H9 (cell line): ENCODE data around the gene MLNR. TPM values are rescaled to one million over a fixed set of nuclear protein-coding genes. Genes with fewer than 3 reads are reported as not detected.

Source experiments
- DNase-seq: peaks from one replicate; pipeline ENCODE4 v3.0.0-alpha.2; 2017
- H2AFZ ChIP-seq: one replicate; pipeline ENCODE4 v1.6.1; 2013; ENCODE audit warnings: mild to moderate bottlenecking, low read length, control low read depth, moderate library complexity
- H2AK5ac ChIP-seq: 2 replicates; pipeline ENCODE4 v1.6.1; 2013; ENCODE audit warnings: low read length, control low read depth, mixed read lengths; ENCODE audit not compliant: insufficient read length
- H2BK120ac ChIP-seq: one replicate; pipeline ENCODE4 v1.6.1; 2013; ENCODE audit warnings: low read depth, mild to moderate bottlenecking, low read length, control low read depth, inconsistent platforms; ENCODE audit not compliant: poor library complexity, severe bottlenecking
- H2BK12ac ChIP-seq: 2 replicates; pipeline ENCODE4 v1.6.1; 2013; ENCODE audit warnings: low read length, control low read depth, mixed read lengths, low read depth; ENCODE audit not compliant: insufficient read length
- H2BK15ac ChIP-seq: 2 replicates; pipeline ENCODE4 v1.6.1; 2013; ENCODE audit warnings: low read depth, low read length, control low read depth
- H2BK20ac ChIP-seq: one replicate; pipeline ENCODE4 v1.6.1; 2013; ENCODE audit warnings: low read depth, mild to moderate bottlenecking, low read length, control low read depth, inconsistent platforms; ENCODE audit not compliant: poor library complexity, severe bottlenecking
- H2BK5ac ChIP-seq: 2 replicates; pipeline ENCODE4 v1.6.1; 2013; ENCODE audit warnings: low read length, control low read depth, mixed read lengths; ENCODE audit not compliant: insufficient read length
- H3K14ac ChIP-seq: 2 replicates; pipeline ENCODE4 v1.6.1; 2013; ENCODE audit warnings: low read length, control low read depth; ENCODE audit not compliant: insufficient read depth
- H3K18ac ChIP-seq: 2 replicates; pipeline ENCODE4 v1.6.1; 2013; ENCODE audit warnings: low read depth, mild to moderate bottlenecking, mixed read lengths, low read length, control low read depth; ENCODE audit not compliant: insufficient read length
- H3K23ac ChIP-seq: 2 replicates; pipeline ENCODE4 v1.6.1; 2013; ENCODE audit warnings: low read length, control low read depth, mixed read lengths, low read depth; ENCODE audit not compliant: insufficient read length
- H3K23me2 ChIP-seq: 2 replicates; pipeline ENCODE4 v1.6.1; 2013; ENCODE audit warnings: low read depth, mild to moderate bottlenecking, mixed read lengths, low read length, control low read depth; ENCODE audit not compliant: insufficient read length, poor library complexity, severe bottlenecking
- H3K27ac ChIP-seq: 2 replicates; pipeline ENCODE4 v1.5.1; 2013; ENCODE audit warnings: low read length, control low read depth, mixed read lengths, low read depth; ENCODE audit not compliant: insufficient read length
- H3K27me3 ChIP-seq: 2 replicates; pipeline ENCODE4 v1.6.1; 2013; ENCODE audit warnings: low read length, control low read depth, inconsistent platforms; ENCODE audit not compliant: insufficient read depth
- H3K4ac ChIP-seq: 2 replicates; pipeline ENCODE4 v1.6.1; 2013; ENCODE audit warnings: low read depth, mild to moderate bottlenecking, control low read depth, inconsistent platforms, low read length, moderate library complexity
- H3K4me1 ChIP-seq: 2 replicates; pipeline ENCODE4 v1.6.1; 2013; ENCODE audit warnings: low read length, control low read depth, inconsistent platforms; ENCODE audit not compliant: insufficient read depth
- H3K4me2 ChIP-seq: 2 replicates; pipeline ENCODE4 v1.6.1; 2013; ENCODE audit warnings: low read length, control low read depth, mixed read lengths; ENCODE audit not compliant: insufficient read length, insufficient read depth
- H3K56ac ChIP-seq: 2 replicates; pipeline ENCODE4 v1.6.1; 2013; ENCODE audit warnings: low read depth, mild to moderate bottlenecking, mixed read lengths, low read length, control low read depth; ENCODE audit not compliant: insufficient read length
- H3K79me1 ChIP-seq: 2 replicates; pipeline ENCODE4 v1.6.1; 2013; ENCODE audit warnings: low read depth, mild to moderate bottlenecking, moderate library complexity, low read length, control low read depth, inconsistent platforms; ENCODE audit not compliant: insufficient read depth, poor library complexity, severe bottlenecking
- H3K79me2 ChIP-seq: 2 replicates; pipeline ENCODE4 v1.6.1; 2013; ENCODE audit warnings: low read length, control low read depth, inconsistent platforms; ENCODE audit not compliant: insufficient read depth
- H3K9ac ChIP-seq: 2 replicates; pipeline ENCODE4 v1.6.1; 2013; ENCODE audit warnings: low read length, control low read depth, mixed read lengths; ENCODE audit not compliant: insufficient read length; ENCODE audit errors: extremely low read depth
- H3K9me3 ChIP-seq: one replicate; pipeline ENCODE4 v1.6.1; 2013; ENCODE audit warnings: low read depth, low read length, inconsistent platforms; ENCODE audit not compliant: control insufficient read depth
- H3T11ph ChIP-seq: one replicate; pipeline ENCODE4 v1.6.1; 2013; ENCODE audit warnings: mild to moderate bottlenecking, low read length, control low read depth, inconsistent platforms
- H4K20me1 ChIP-seq: one replicate; pipeline ENCODE4 v1.6.1; 2013; ENCODE audit not compliant: control insufficient read depth, insufficient read length, insufficient read depth
- H4K5ac ChIP-seq: 2 replicates; pipeline ENCODE4 v1.6.1; 2013; ENCODE audit warnings: low read depth, mild to moderate bottlenecking, mixed read lengths, low read length, control low read depth; ENCODE audit not compliant: insufficient read length
- H4K8ac ChIP-seq: replicated peaks from 2 replicates; pipeline ENCODE4 v1.6.1; 2013; ENCODE audit warnings: low read length, control low read depth, mixed read lengths, low read depth; ENCODE audit not compliant: insufficient read length
- H4K91ac ChIP-seq: 2 replicates; pipeline ENCODE4 v1.6.1; 2013; ENCODE audit warnings: low read depth, mild to moderate bottlenecking, moderate library complexity, mixed read lengths, low read length, control low read depth; ENCODE audit not compliant: insufficient read length
- H3K27ac Mint-ChIP-seq, 3 experiments: 2 replicates in 2 of 3; 3 replicates in 1 of 3; pipeline ENCODE4 v1.8.0; 2020 to 2021; ENCODE audit warnings: mixed read lengths in 3 of 3, mild to moderate bottlenecking in 1 of 3, moderate library complexity in 1 of 3
- H3K27me3 Mint-ChIP-seq: 2 replicates; pipeline ENCODE4 v1.8.0; 2021; ENCODE audit warnings: low read depth, mild to moderate bottlenecking, moderate library complexity, mixed read lengths
- H3K36me3 Mint-ChIP-seq, 3 experiments: 2 replicates in 2 of 3; 3 replicates in 1 of 3; pipeline ENCODE4 v1.8.0; 2020 to 2021; ENCODE audit warnings: low read depth in 3 of 3, mixed read lengths in 3 of 3; ENCODE audit not compliant: insufficient read depth in 1 of 3
- H3K4me1 Mint-ChIP-seq, 2 experiments: 2 replicates each; pipeline ENCODE4 v1.8.0; 2020; ENCODE audit warnings: mixed read lengths in 2 of 2
- H3K4me3 Mint-ChIP-seq, 2 experiments: 2 replicates in 1 of 2; 3 replicates in 1 of 2; pipeline ENCODE4 v1.8.0; 2020 to 2021; ENCODE audit warnings: mild to moderate bottlenecking in 2 of 2, mixed read lengths in 2 of 2, moderate library complexity in 1 of 2
- H3K9me3 Mint-ChIP-seq, 2 experiments: 2 replicates in 1 of 2; 3 replicates in 1 of 2; pipeline ENCODE4 v1.8.0; 2020; ENCODE audit warnings: mild to moderate bottlenecking in 2 of 2, mixed read lengths in 2 of 2, moderate library complexity in 1 of 2
- CTCF ChIP-seq: fragments of 200-600 bp; sonication (generic); conservative IDR thresholded peaks from 3 replicates; pipeline ENCODE4 v1.8.0; 2021; ENCODE audit warnings: antibody characterized with exemption, mild to moderate bottlenecking
- WGBS: extraction: QIAGEN DNeasy Blood & Tissue Kit; methylation state at CpG from one replicate; pipeline ENCODE4 v1.1.7; 2013; ENCODE audit warnings: missing lambda C conversion rate, low lambda C conversion rate, mixed read lengths; ENCODE audit not compliant: insufficient read length; ENCODE audit errors: extremely low coverage; 5-methylcytosine and 5-hydroxymethylcytosine counted together
- total RNA-seq: library from RNA; stranded (reverse); gene quantifications from 2 replicates; pipeline ENCODE4 v1.2.1, GENCODE V29; 2021

MLNR gene
- total RNA-seq, 1 experiment from 2014 or later = not detected

GRCh38 chr13:49210114-49210513 is 10.0 kb upstream of the MLNR start:
- TF ChIP-seq CTCF = no peak
- H2BK12ac ChIP-seq = no peak overlapping the region
- H3K56ac ChIP-seq = no peak overlapping the region
- no peaks in the 10 kb centered on the region for H4K20me1 ChIP-seq
- H3K23me2 ChIP-seq = no peaks in the 10 kb centered on the region
- H3K14ac ChIP-seq = no peak overlapping the region
- H3K79me2 ChIP-seq = no peaks in the 10 kb centered on the region
- no peak overlapping the region for H3K4me2 ChIP-seq
- no peaks in the 10 kb centered on the region for H3K9me3 ChIP-seq
- DNase-seq = no peak
- no peak overlapping the region for H2AK5ac ChIP-seq
- no peak overlapping the region for H2BK120ac ChIP-seq
- H3K4me1 ChIP-seq = no peaks in the 10 kb centered on the region
- Mint-ChIP-seq H3K9me3 (no peaks in the 10 kb centered on the region), H3K27ac (no peak overlapping the region), H3K27me3 (peaks cover 5% of the 10 kb centered on the region), H3K36me3 (peaks cover 4 to 48% (median 9%) of the 10 kb centered on the region in 3 experiments; a peak in 5 of 7 replicates), H3K4me1 (peaks cover 9% of the 10 kb centered on the region in 2 experiments), H3K4me3 (no peak overlapping the region)
- no peak overlapping the region for H2AFZ ChIP-seq
- H2BK5ac ChIP-seq = no peak overlapping the region
- H3T11ph ChIP-seq = no peak overlapping the region
- H3K9ac ChIP-seq = no peak overlapping the region
- H3K27ac ChIP-seq = no peak overlapping the region
- H3K79me1 ChIP-seq = no peaks in the 10 kb centered on the region
- no peaks in the 10 kb centered on the region for H3K27me3 ChIP-seq
- no peak overlapping the region for H3K23ac ChIP-seq
- no CpG with 5 or more reads among the region's 1 CpG for WGBS
- no peak overlapping the region for H3K4ac ChIP-seq
- H3K18ac ChIP-seq = no peak overlapping the region
- no peak overlapping the region for H2BK15ac ChIP-seq
- no peak overlapping the region for H4K8ac ChIP-seq
- H4K91ac ChIP-seq = no peak overlapping the region
- no peak overlapping the region for H2BK20ac ChIP-seq
- H4K5ac ChIP-seq = no peak overlapping the region
